Lung (tissue), 12 donors: ENCODE data around the gene STRN3. TPM values are rescaled to one million over a fixed set of nuclear protein-coding genes. Genes with fewer than 3 reads are reported as not detected.

Source experiments
- ATAC-seq: fragments of 200-7000 bp; cut with Tn5 transposase; one replicate; pipeline ENCODE4 v1.9.1; 2020; ENCODE audit warnings: moderate number of reproducible peaks; ENCODE audit not compliant: insufficient read depth, low FRiP score
- DNase-seq, 3 donors: peaks; one replicate each; pipeline ENCODE4 v3.0.0-alpha.2; 2013 to 2017
- H3K27ac ChIP-seq, 2 donors: one replicate each; pipeline ENCODE4 v1.5.1; 2013; ENCODE audit warnings: mild to moderate bottlenecking in 2 of 2, moderate library complexity in 2 of 2, control low read depth in 1 of 2, inconsistent platforms in 1 of 2, low read depth in 1 of 2, low read length in 1 of 2
- H3K27me3 ChIP-seq, 3 donors: one replicate each; pipeline ENCODE4 v1.5.1; 2013; ENCODE audit warnings: low read length in 2 of 3; ENCODE audit not compliant: control insufficient read depth in 3 of 3, insufficient read depth in 3 of 3
- H3K36me3 ChIP-seq, 4 donors: one replicate each; pipeline ENCODE4 v1.5.1; 2013; ENCODE audit warnings: low read length in 4 of 4, mild to moderate bottlenecking in 1 of 4, moderate library complexity in 1 of 4; ENCODE audit not compliant: control insufficient read depth in 4 of 4, insufficient read depth in 4 of 4
- H3K4me1 ChIP-seq, 5 donors: one replicate each; pipeline ENCODE4 v1.5.1; 2013; ENCODE audit warnings: low read length in 5 of 5, mild to moderate bottlenecking in 2 of 5, moderate library complexity in 1 of 5; ENCODE audit not compliant: control insufficient read depth in 5 of 5, insufficient read depth in 5 of 5
- H3K4me3 ChIP-seq: one replicate; pipeline ENCODE4 v1.5.1; 2013; ENCODE audit warnings: mild to moderate bottlenecking, control low read depth, moderate library complexity
- H3K9ac ChIP-seq, 2 donors: one replicate each; pipeline ENCODE4 v1.5.1; 2013; ENCODE audit warnings: low read length in 2 of 2, control low read depth in 1 of 2; ENCODE audit not compliant: insufficient read depth in 1 of 2
- H3K9me3 ChIP-seq, 4 donors: one replicate each; pipeline ENCODE4 v1.5.1; 2013; ENCODE audit warnings: low read length in 3 of 4, mild to moderate bottlenecking in 1 of 4, moderate library complexity in 1 of 4; ENCODE audit not compliant: control insufficient read depth in 4 of 4, insufficient read depth in 3 of 4
- CTCF ChIP-seq: IDR thresholded peaks from 2 replicates; pipeline ENCODE4 v1.5.1; 2012; ENCODE audit warnings: mild to moderate bottlenecking; ENCODE audit errors: control extremely low read depth, extremely low read depth
- WGBS, 2 donors: extraction: QIAGEN DNeasy Blood & Tissue Kit; methylation state at CpG; one replicate each; pipeline ENCODE4 v1.1.7; 2013; 5-methylcytosine and 5-hydroxymethylcytosine counted together
- polyA plus RNA-seq, 2 donors: library from polyadenylated mRNA; stranded (reverse); fragments of 200-250 nt; gene quantifications; one replicate each; pipeline ENCODE4 v1.2.1, GENCODE V29; 2013
- total RNA-seq, 2 donors: library from RNA; depleted of rRNA in 1 of 2; stranded (reverse); fragments of >200 nt in 1 of 2; gene quantifications; one replicate each; pipeline ENCODE4 v1.2.1, GENCODE V29; 2014 to 2021
- donor health status: control.
- donor health status: control.
- donor health status: Bipolar disorder and iron deficiency.
- donor health status: healthy.
- donor health status: DM: yes; HTN: yes; CAD: no.

The STRN3 gene
- total and polyA plus RNA-seq, 4 donors = 10.6 to 86.8 (median 19.0) TPM

DNA sequence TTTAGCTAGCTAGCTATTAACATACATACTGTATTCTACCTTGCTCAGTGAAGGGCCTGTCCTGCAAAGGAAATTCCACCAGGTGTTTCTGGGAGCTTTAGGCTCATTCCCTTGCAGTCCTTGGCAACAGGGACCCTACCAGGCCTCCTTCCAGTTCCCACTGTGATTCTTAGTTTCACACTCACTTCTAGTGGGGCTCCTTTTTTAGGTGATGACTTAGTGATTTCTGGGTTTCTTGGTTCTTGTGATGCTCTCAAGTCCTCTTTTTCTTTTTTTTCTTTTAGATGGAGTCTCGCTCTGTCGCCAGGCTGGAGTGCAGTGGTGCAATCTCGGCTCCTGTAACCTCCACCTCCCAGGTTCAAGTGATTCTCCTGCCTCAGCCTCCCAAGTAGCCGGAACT lies 10.4 kb upstream of the STRN3 start:
- no peak overlapping the region for H3K27ac ChIP-seq

DNA sequence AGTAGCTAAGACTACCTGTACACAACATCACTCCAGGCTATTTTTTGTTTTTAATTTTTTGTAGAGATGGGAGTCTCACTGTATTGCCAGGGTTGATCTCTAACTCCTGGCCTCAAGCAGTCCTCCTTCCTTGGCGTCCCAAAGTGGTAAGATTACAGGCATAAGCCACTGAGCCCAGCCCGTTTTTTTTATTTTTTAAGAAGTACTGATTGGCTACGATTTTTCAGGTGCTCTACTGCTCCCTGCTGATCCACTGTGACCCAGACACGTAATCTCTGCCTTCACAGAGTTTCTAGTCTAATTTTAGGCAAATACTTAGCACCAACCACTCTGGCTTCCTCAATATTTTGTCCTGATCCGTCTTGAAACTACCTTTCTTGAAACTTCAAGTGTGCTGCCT lies 4.3 kb upstream of the STRN3 start:
- ATAC-seq (no peak), DNase-seq (no peak)
- Histone ChIP-seq H3K4me3 (no peak overlapping the region), H3K27me3 (no peaks in the 10 kb centered on the region), H3K27ac (no peak overlapping the region), H3K36me3 (no peaks in the 10 kb centered on the region), H3K4me1 (peaks cover 0 to 8% (median 4%) of the 10 kb centered on the region in 5 donors), H3K9me3 (no peaks in the 10 kb centered on the region), H3K9ac (no peak overlapping the region)
- WGBS, 2 donors = 94 to 95% methylated on average over 5 of the region's 5 CpGs
- TF ChIP-seq CTCF = no peak

More for the DNA sequence above, 10.4 kb upstream of the STRN3 start:
- DNase-seq (no peak), ATAC-seq (no peak)
- Histone ChIP-seq H3K4me3 (no peak overlapping the region), H3K9me3 (no peaks in the 10 kb centered on the region), H3K4me1 (peaks cover 0 to 4% (median 0%) of the 10 kb centered on the region in 5 donors), H3K27me3 (no peaks in the 10 kb centered on the region), H3K9ac (no peak overlapping the region), H3K36me3 (no peaks in the 10 kb centered on the region)
- 97 to 100% methylated on average over 4 of the region's 4 CpGs for WGBS, 2 donors
- no peak for TF ChIP-seq CTCF

- Histone ChIP-seq H3K4me1 (peaks cover 0 to 14% (median 5%) of the 10 kb centered on the region in 5 donors), H3K9me3 (no peaks in the 10 kb centered on the region), H3K36me3 (no peaks in the 10 kb centered on the region), H3K9ac (no peak overlapping the region), H3K27me3 (no peaks in the 10 kb centered on the region), H3K27ac (no peak overlapping the region), H3K4me3 (no peak overlapping the region)
- DNase-seq (no peak), ATAC-seq (no peak)
- 91 to 97% methylated on average over 3 of the region's 3 CpGs for whole genome bisulfite sequencing, 2 donors
- TF ChIP-seq CTCF = no peak
Measured at GRCh38 chr14:31029016-31029970, 3.1 kb upstream of the STRN3 start.
